ENCODE results near the gene CBY1.

The CBY1 gene

DNA sequence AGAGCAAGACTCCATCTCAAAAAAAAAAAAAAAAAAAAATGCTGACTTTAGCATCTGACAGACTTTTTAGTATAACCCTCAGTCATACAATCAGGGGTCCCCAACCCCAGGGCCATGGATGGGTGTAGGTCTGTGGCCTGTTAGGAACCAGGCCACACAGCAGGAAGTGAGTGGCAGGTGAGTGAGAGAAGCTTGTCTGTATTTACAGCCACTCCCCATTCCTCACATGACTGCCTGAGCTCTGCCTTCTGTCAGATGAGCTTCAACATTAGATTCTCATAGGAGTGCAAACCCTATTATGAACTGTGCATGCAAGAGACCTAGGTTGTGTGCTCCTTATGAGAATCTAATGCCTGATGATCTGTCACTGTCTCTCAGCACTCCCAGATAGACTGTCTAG lies 3.6 kb upstream of the CBY1 start:
- no peak for DNase-seq

DNA sequence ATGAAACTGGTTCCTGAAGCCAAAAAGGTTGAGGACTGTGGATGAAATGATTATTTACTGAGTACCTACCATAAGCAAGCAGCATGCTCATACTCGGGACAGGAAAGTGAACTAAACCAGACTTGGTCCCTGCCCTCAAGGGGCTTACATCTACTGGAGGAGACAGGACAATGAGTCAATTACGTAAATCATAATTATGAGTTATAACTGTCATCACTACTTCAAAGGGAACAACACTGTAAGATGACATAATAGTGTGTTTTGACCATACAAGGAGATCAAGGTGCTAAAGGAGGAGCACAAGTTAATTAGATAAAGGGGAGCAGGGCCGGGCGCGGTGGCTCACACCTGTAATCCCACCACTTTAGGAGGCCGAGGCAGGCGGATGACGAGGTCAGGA lies 2.7 kb upstream of the CBY1 start:
- DNase-seq = no peak

DNA sequence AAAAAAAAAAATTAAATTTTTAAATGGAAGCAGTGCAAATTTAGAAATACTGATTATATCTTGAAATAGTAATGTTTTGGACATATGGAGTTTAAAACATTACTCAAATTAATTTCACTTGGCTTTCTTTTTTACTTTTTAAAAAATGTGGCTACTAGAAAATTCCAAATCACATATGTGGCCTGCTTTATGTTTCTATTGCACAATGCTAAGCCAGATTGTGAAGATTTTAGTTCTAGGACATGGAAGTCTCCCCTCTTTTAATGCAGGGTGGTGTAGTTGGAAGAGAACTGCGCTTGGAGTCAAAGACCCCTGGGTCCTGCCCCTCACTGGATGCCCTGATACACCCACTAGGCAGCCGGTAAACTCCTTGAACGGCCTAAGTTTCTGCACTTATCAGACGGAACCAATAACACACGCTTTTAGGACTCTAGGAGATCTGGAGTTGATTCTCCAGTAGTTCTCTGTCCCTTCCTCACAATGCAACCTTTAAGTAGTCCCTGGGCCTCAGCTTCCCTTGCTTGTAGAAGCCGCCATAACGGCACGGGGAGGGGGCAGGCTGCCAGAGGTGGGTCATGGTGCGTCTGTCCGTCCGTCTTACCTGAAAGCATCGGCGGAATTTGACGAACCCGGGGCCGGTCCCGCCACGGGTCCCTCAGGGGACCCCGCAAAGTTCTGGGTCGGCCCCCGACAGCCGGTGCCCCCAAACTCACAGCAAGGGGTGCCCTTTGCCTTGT lies 751 bp upstream of the CBY1 start:
- DNase-seq = no peak

DNA sequence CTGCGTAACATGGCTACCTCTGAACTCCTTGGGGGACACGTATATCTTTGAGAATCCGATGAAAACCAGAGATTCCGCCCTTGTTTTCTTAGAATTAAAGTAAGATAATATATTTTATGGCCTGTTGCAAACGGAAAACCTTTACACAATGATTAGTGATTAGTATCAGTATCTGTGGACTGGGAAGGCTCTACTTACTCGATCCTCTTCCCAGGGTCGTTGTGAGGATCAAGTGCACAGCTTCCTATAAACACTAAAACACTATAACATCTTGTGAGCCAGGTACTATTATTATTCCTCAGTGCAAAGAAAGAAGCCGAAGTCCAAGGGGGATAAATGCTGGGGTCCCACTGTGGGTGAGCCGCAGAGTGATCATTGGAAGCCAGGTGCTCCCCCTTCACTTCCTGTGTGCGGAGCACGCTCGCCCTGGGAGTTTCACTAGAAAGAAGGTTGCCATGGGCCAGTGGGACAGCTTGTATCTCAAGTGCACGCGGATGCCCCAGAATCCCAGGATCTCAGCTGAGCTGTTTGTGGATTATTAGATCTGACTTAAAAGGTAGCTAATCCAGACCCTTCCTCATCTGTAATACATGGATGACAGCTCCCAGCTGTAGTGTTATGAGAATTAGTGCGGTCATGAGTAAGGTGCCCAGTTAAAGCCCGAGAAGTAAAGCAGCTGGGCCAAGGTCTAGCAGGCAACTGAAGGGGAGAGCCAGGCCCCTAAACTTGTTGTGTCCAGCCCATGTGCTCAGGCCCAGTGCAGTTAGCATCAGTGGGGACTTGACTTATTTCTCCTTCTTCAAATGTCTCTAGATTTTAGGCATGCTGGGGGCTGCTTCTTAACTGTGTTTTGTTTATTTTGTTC lies 839 bp downstream of the CBY1 start:
- no peak for DNase-seq

DNA sequence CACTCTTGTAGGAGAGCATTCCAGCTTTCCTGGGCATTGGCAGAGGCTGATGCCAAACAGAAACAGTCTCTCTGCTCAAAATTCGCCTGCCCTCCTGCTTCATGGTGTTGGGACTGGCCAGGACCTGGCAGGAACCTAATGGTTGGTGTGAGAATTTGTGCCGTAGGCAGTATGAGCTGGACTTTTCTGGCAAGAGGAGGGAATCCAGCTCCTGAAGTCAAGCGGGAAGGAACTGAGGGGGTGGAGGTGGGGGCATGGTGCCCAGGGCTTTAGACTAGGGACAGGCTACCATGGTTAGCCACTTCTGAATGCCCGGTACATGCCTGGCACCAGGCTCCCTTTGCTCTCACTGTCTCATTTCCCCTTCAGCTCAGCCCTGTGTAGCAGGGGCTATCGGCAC lies 18.4 kb downstream of the CBY1 start:
- no peak for DNase-seq

DNA sequence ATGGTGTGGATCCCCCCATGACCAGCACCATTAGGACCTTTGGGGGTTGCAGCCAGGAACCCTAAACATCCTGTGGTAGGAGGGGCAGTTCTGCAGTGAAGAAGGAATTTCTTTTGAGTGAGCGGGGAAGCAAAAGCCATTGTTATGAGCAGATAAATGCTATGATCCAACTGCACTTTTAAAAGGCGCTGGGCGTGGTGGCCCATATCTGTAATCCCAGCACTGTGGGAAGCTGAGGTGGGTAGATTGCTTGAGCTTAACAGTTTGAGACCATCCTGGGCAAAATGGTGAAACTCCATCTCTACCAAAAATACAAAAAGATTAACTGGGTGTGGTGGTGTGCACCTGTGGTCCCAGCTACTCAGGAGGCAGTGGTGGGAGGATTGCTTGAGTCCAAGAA lies 19.4 kb downstream of the CBY1 start:
- no peak for DNase-seq

DNA sequence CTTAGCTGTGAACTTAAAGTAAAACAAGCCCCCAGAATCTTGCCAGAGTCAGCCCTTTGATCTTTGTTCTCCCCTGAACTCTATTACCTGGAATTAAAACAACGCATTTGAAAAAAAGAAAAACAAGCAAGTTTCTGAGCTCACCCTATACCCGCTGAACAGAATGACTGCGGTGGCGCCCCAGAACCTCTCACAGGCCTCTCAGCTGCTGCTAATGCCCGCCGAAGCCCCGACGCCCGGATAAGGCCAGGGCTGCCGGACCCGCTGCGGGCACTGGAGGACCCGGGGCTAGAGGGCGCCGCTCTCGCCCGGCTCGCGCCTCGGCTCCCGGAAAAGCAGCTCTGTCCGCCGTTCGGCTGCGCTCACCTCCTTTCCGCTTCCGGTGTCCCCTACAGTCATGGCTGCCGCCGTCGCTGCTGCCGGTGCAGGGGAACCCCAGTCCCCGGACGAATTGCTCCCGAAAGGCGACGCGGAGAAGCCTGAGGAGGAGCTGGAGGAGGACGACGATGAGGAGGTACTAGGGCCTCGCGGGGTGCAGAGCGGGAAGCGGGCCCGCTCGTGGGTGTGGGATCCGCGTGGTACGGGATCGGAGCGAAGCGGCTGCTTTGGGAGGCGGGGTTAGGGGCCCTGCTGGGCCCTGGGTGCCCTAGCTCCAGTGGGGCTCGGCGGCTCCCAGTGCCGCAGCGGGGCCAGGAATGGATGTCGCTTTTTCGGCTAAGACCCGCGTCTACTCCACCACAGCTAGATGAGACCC lies 25.3 kb downstream of the CBY1 start, which contains the start of gene TOMM22:
Gene TOMM22 (plus strand): TSS at position 376 of the 754 bp plus-strand sequence. CDS start 22 bp downstream, at position 398.
- DNase-seq = no peak

DNA sequence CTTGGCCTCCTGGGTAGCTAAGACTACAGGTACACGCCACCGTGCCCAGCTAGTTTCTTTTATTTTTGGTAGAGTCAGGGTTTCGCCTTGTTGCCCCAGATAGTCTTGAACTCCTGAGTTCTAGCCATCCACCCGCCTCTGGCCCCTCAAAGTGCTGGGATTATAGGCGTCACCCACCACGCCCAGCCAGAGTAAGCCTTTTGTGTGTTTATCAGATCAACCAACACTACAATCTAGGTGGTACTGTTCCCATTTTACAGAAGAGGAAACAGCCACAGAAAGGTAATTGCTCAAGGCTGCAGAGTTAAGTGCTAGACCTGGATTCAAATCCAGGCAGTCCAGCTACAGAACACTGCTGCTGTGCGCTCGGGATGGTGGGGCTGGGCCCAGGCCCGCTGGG lies 28.5 kb downstream of the CBY1 start:
- DNase-seq = no peak

DNA sequence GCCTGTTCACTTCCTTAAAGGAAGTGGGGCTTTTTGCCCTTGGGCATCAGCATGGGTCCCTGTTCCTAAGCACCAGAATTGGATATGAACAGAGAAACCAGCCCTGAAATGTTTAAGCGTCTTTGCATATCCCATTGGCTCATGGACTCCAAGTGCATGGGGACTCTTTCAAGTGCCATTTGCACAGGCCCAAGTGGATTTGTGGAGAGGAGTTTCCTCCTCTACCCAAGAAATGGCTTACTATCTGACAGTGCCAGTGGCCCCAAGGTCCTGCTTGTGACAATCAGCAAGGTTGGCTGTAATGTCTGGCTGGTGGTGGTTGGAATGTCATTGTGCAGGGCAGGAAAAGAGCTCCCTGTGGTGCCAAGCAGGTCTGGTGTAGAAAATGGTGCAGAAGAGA lies 29.3 kb downstream of the CBY1 start:
- no peak for DNase-seq

DNA sequence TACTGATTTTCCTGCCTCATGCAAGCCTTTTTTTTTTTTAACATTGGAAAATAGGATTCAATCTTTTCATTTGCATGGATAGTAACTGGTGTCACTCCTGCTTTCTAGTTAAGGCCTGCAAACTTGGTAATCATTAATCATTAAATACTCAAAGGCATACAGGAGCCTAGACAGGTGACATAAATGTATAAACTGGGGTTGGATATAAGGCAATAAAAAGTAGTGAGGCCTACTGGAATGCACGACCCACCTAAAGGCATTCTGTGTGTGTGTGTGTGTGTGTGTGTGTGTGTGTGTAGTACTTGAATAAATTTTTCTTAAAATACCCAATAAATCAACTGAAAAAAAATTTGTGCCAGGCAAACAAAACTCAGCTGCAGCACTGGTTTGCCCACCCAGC lies 33.2 kb downstream of the CBY1 start:
- DNase-seq = no peak

DNA sequence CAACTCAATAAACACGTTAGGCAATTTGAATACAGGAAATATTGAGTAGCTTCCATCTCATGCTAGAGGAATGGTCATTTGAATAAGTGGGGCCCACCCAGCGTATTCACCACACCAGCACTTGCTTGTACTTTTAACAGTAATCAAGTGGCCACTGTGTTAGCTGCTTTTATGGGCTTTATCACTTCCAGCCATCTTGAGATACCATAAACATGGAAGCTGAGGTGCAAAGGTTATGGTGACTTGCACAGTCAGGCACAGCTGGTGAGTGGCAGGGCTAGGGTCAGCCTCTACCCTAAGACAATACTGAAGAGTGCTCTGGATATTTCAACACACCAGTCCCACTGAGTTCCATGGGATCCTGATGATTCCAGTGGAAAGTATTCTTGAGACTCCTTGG lies 37.6 kb downstream of the CBY1 start:
- no peak for DNase-seq

DNA sequence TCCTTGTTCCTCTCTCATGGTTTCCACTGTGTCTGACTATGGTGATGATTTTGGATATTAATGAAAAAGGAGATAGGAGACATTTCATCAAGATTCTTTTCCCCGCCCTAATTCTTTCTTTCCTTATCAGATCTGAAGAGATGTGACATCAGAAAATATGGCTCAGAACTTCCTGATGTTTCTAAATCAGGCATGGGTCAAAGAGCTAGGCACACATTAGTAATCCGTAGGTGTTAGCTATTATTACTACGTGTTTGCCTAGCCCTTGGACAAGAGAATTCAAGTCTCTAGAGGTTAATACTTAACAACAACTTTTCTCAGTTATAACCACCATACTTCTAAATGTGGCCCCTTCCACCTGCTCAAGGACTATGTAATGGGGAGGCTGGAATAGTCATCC lies 38.5 kb downstream of the CBY1 start:
- DNase-seq = no peak

DNA sequence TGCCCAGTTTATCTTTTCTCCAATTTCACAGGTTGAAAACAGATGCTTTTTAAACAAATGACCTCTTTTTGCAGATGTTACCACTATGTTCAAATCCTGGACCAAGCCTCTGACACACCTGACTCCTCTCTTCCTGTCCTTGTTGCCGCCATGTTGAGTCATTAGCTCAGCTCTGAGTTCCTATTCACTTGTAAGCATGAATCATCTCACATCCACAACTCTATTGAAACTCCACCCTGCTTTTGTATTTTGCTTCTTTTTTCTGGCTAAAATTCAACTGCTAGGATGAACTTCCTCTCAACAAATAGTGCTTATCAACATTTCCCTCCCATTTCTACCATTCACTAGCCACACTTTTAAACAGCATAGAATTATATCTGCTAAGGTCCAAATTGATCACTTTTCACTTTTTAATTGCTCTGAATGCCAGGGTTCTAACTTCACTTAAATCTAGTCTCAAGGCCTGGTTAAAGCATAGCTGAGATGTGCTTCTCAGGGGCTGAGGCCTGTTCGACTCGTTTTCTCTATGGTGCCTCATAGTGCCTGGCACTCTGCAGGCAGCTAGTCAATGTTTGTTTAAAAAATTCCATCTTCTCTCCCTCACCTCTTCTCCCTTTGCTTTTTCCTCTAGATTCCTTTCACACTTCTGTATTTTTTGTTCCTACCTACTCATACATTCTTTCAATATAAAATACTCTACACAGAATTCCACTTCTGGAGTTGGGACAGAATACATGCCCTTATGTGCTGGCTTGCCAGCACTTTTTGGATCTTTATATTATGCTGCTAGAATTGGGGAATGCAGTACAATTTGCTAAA lies 40.4 kb downstream of the CBY1 start:
- DNase-seq = no peak

DNA sequence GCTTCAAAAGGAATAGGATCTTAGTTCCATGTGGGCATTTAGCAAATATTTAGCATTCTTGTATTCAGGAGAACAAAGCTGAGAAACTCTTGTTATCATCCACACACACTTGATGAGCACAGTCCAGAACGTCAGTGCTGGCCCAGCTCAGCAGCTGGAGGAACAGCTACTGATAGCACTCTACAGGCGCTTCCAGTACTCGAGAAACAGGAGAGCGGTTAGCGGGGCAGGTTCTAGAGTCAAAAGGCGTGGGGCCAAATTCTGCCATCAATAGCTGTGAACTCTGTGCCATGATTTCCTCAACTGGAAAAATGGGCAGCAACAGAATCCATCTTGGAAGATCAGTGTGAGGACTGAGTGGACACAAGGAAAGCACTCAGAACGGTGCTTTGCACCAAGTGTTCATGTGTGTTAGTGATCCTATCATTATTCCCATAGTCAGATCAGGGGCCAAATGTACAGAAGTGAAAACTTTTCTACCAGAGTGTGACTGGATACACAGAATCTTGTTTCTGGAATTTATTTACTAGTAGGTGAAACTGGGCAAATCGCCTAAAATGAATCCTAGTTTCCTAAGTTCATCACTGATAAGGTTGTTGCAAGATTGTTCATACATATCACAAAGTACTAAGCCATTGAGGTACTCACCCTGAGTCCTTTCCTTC lies 41.1 kb downstream of the CBY1 start:
- DNase-seq = no peak

DNA sequence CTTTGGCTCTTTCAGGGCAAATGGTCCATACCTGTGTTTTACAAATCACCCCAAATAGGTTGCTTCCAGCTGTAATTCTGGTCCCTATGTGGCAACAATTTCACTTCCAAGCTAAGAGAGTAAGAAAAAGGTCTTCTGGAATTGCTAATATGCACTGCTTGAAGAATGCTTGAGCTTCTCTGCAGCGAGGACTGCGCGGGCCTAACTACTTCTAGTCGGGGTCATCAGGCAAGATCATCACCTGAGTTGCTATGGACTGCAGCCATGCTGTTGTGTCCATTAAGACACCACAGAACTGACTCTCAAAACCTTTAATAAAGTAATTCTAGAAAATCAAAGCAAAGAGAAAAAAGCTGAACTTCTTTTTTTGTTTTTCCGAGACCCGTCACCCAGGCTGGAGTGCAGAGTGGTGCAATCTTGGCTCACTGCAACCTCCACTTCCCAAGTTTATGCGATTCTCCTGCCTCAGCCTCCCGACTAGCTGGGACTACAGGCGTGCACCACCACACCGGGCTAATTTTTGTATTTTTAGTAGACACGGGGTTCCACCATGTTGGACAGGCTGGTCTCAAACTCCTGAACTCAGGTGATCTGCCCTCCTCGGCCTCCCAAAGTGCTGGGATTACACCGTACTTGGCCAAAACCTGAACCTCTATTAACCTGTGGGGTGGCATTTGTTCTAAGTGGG lies 42.1 kb downstream of the CBY1 start:
- DNase-seq = no peak

DNA sequence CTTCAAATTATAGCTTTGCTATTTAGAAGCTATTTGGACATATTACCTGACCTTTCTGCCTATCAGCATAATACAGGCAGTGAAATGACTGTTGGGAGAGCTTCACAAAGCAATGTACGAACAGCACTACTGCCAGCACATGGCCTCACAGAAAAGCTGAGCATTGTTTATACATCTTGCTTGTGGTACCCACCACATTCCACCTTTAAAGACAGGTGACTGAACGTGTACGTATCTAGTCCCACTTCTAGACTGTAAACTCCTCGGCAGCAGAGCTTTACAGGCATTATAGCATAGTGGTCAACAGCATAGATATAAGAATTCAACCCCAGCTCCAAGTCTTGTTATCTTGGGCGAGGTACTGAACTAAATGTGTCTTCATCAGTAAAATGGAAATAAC lies 42.7 kb downstream of the CBY1 start:
- no peak for DNase-seq

DNA sequence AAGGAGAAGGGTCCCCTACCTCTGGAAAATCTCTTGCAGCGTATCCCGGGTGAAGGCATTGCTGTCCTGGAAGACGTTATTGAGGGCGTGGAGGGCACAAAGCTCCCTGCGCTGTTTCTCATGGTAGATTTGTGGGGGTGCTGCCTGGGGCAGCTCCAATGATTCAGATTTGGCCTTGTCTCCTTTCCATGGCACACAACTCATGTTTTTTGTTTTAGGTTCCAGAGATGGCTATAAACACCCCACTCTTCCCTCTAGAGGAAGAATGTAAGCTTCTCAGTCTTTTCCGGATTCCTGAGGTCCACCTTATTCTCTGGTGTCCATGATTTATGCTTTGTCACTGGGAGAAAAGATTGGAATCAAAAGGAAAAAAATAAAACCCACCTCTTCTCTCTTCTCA lies 43.3 kb downstream of the CBY1 start:
- DNase-seq = no peak

DNA sequence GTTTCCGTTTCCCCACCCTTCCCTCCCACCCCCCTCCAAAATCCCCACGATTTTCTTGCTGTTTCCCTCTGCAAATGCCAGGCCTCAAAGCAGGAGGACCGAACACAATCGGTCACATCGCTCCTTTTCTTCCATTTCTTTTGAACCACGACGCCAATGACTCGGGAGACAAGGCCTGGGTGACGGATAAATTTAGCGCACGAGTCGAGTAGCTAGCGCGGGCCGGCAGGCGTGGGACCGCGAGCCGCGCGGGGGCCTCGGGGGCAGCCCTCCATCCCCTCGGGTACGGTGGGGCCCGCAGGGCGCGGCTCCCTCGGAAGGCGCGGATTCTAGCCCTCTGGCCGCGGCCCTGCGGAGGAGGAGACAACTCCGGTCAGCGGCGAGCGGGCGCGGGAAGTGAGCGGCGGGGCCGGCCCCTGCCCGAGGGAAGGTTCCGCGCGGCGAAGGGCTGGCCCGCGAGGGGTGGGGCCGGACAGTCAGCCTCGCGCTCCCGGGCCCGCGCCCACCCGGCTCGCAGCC lies 43.9 kb downstream of the CBY1 start:
- no peak for DNase-seq

DNA sequence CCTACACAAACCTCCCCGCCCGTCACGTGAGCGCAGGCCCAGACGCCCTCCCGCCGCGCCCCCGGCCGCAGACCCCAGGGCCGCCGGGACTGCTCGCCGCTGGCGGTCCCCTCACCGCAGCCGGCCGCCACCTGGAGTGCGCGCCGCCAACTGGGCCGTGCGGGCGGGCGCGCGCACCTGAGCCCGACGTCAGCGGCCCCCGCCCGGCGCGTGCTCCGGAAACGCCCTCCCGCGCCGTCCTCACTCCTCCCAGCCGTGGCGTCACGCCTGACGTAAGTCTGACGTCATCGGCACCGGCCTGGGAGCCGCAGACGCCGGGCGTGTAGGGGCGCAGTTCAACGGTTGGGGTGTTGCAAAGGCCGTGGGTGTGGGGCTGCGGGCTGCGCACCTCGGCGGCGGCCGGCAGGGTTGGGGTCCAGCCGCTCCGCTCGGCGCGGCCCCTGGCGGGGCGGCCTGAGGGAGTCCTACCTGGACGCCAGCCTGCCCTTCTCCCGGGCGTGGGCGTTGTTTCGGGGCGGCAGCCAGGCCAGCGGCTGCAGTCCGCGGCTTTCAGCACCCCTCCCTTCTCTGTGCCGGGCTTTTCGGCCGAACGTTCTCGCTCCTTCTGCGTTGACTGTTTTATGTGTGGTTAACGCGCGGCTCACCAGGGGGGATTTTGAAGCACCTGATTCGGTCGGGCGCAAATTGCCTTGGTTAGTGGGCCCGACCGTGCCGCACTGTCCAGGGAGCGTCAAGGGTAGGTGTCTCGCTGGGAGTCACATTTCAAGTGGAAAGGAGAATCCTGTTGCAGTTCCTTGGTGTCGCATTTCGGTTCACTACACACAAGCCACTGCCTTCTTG lies 44.6 kb downstream of the CBY1 start, which contains the start of gene JOSD1:
Gene JOSD1 (minus strand): TSS at position 155 of the 840 bp plus-strand sequence. CDS start 956 bp downstream, outside the sequence.
- DNase-seq = peak; percentile 12

DNA sequence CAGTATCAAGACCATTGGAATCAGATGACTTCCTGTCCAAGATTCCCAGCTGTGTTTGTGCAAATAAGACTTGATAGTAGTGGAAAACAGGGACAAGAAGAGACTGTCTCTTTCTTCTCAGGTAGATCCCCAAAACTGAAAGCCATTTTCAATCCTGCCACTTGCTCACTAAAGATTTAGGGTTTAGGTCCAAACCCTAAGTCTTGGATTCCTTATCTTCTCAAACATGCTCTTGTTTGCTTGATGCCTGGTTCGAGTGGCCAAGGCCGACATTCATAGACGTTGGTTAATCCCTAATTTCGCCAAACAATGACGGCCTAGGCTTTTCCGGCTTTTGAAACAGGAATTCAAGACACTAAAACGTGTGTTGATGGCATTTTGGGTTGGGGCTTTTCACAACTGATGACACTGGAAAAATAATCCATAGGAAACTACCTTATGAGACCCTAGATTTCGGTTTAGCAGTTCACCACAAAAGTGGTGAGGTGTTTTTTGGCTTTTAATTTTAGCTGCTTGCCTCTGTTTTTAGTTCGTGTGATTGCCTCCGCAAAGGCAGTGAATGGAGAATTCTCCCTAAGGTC lies 48.3 kb downstream of the CBY1 start:
- DNase-seq = no peak

Data from NCI-H187 treated with DMSO at 0.1 percent for 48 hours (cell line).